WTC11 (cell line): ENCODE data around the gene ETV6. TPM values are rescaled to one million over a fixed set of nuclear protein-coding genes. Genes with fewer than 3 reads are reported as not detected.

Experiments
- ATAC-seq: fragments of 200-7000 bp; cut with Tn5 transposase; 2 replicates; pipeline ENCODE4 v1.10.0; 2021; ENCODE audit warnings: mild to moderate bottlenecking, moderate library complexity
- CTCF ChIA-PET: fragments of 300-600 bp; sonication (Branson Sonifier 250); formaldehyde crosslinking; loops from one replicate; lab custom pipeline; 2021; ENCODE audit warnings: antibody characterized with exemption; lab: Charles Lee
- POLR2A ChIA-PET: fragments of 350-600 bp; sonication (Branson Sonifier 250); formaldehyde crosslinking; loops from one replicate; lab custom pipeline; 2021; ENCODE audit warnings: antibody characterized with exemption; lab: Charles Lee
- DNase-seq: peaks from one replicate; pipeline ENCODE4 v3.0.0; 2021; ENCODE audit warnings: low spot score
- H3K27ac Mint-ChIP-seq: 2 replicates; pipeline ENCODE4 v1.8.0; 2021; ENCODE audit warnings: mixed read lengths
- H3K27me3 Mint-ChIP-seq: 2 replicates; pipeline ENCODE4 v1.8.0; 2021; ENCODE audit warnings: low read depth, mild to moderate bottlenecking, moderate library complexity, mixed read lengths
- H3K36me3 Mint-ChIP-seq: 2 replicates; pipeline ENCODE4 v1.8.0; 2021; ENCODE audit warnings: mixed read lengths
- H3K4me1 Mint-ChIP-seq: 2 replicates; pipeline ENCODE4 v1.8.0; 2022; ENCODE audit warnings: mixed read lengths
- H3K4me3 Mint-ChIP-seq: 2 replicates; pipeline ENCODE4 v1.8.0; 2021; ENCODE audit warnings: mild to moderate bottlenecking, moderate library complexity, mixed read lengths
- H3K9me3 Mint-ChIP-seq: 2 replicates; pipeline ENCODE4 v1.8.0; 2021; ENCODE audit warnings: mixed read lengths
- CREM ChIP-seq: sonication (generic); formaldehyde crosslinking; IDR thresholded peaks from 2 replicates; pipeline ENCODE4 v1.8.1; 2022; ENCODE audit warnings: mild to moderate bottlenecking, missing genetic modification reagents, moderate library complexity
- CTCF ChIP-seq: fragments of 200-600 bp; IDR thresholded peaks from 2 replicates; pipeline ENCODE4 v1.8.0; 2022; ENCODE audit warnings: antibody characterized with exemption
- FOXK1 ChIP-seq: sonication (generic); formaldehyde crosslinking; IDR thresholded peaks from 2 replicates; pipeline ENCODE4 v1.8.0; 2022; ENCODE audit warnings: mild to moderate bottlenecking, moderate library complexity, missing genetic modification reagents
- FOXP1 ChIP-seq: sonication (generic); formaldehyde crosslinking; IDR thresholded peaks from 2 replicates; pipeline ENCODE4 v1.8.0; 2022; ENCODE audit warnings: missing genetic modification reagents, mild to moderate bottlenecking, moderate library complexity, borderline replicate concordance
- GABPB1 ChIP-seq: sonication (generic); formaldehyde crosslinking; IDR thresholded peaks from 2 replicates; pipeline ENCODE4 v1.8.1; 2023; ENCODE audit warnings: mild to moderate bottlenecking, missing genetic modification reagents
- JAZF1 ChIP-seq: fragments of 250-450 bp; sonication (Bioruptor Pico); IDR thresholded peaks from 2 replicates; pipeline ENCODE4 v1.9.0; 2021; ENCODE audit warnings: moderate library complexity, mild to moderate bottlenecking, inconsistent platforms
- MLX ChIP-seq: sonication (generic); formaldehyde crosslinking; IDR thresholded peaks from 2 replicates; pipeline ENCODE4 v1.8.1; 2023; ENCODE audit warnings: mild to moderate bottlenecking, missing genetic modification reagents, moderate library complexity
- MXD4 ChIP-seq: fragments of 250-450 bp; sonication (Bioruptor Pico); IDR thresholded peaks from 2 replicates; pipeline ENCODE4 v1.8.0; 2021; ENCODE audit warnings: mild to moderate bottlenecking, moderate library complexity, borderline replicate concordance
- NFATC4 ChIP-seq: fragments of 250-450 bp; sonication (Bioruptor Pico); IDR thresholded peaks from 2 replicates; pipeline ENCODE4 v1.9.0; 2021; ENCODE audit warnings: mild to moderate bottlenecking
- NFE2L1 ChIP-seq: sonication (generic); formaldehyde crosslinking; IDR thresholded peaks from 2 replicates; pipeline ENCODE4 v1.8.1; 2023; ENCODE audit warnings: missing genetic modification reagents
- NR2C2 ChIP-seq: sonication (generic); formaldehyde crosslinking; IDR thresholded peaks from 2 replicates; pipeline ENCODE4 v1.8.0; 2022; ENCODE audit warnings: mild to moderate bottlenecking, missing genetic modification reagents
- PRRX2 ChIP-seq: fragments of 250-450 bp; sonication (Bioruptor Pico); IDR thresholded peaks from 2 replicates; pipeline ENCODE4 v1.8.0; 2021; ENCODE audit warnings: mild to moderate bottlenecking
- SOX15 ChIP-seq: fragments of 250-450 bp; sonication (Bioruptor Pico); IDR thresholded peaks from 2 replicates; pipeline ENCODE4 v1.9.0; 2021; ENCODE audit warnings: mild to moderate bottlenecking
- TCF7 ChIP-seq: sonication (generic); formaldehyde crosslinking; IDR thresholded peaks from 2 replicates; pipeline ENCODE4 v1.8.0; 2022; ENCODE audit warnings: mild to moderate bottlenecking, low read depth, missing genetic modification reagents, moderate library complexity
- TEAD1 ChIP-seq: sonication (generic); formaldehyde crosslinking; IDR thresholded peaks from 2 replicates; pipeline ENCODE4 v1.8.0; 2022; ENCODE audit warnings: mild to moderate bottlenecking, missing genetic modification reagents
- ZNF138 ChIP-seq: sonication (generic); formaldehyde crosslinking; conservative IDR thresholded peaks from 2 replicates; pipeline ENCODE4 v1.8.1; 2022; ENCODE audit warnings: mild to moderate bottlenecking, moderate library complexity, missing genetic modification reagents
- ZNF232 ChIP-seq: sonication (generic); formaldehyde crosslinking; IDR thresholded peaks from 2 replicates; pipeline ENCODE4 v1.8.0; 2022; ENCODE audit warnings: mild to moderate bottlenecking, missing genetic modification reagents
- ZNF263 ChIP-seq: sonication (generic); formaldehyde crosslinking; IDR thresholded peaks from 2 replicates; pipeline ENCODE4 v1.8.1; 2022; ENCODE audit warnings: low read depth, mild to moderate bottlenecking, moderate library complexity, missing genetic modification reagents
- ZNF396 ChIP-seq: fragments of 250-450 bp; sonication (Bioruptor Pico); IDR thresholded peaks from 2 replicates; pipeline ENCODE4 v1.8.0; 2021; ENCODE audit warnings: mild to moderate bottlenecking, moderate library complexity, borderline replicate concordance
- ZNF532 ChIP-seq: fragments of 250-450 bp; sonication (Bioruptor Pico); IDR thresholded peaks from 2 replicates; pipeline ENCODE4 v1.9.0; 2021; ENCODE audit warnings: mild to moderate bottlenecking, borderline replicate concordance
- ZNF671 ChIP-seq: fragments of 250-450 bp; sonication (Bioruptor Pico); IDR thresholded peaks from 2 replicates; pipeline ENCODE4 v1.8.0; 2021; ENCODE audit warnings: mild to moderate bottlenecking
- total RNA-seq: library from RNA; stranded (reverse); gene quantifications from 3 replicates; pipeline ENCODE4 v1.2.3, GENCODE V29; 2021
- TF ChIP-seq, protein P1 (sequence below): sonication (generic); formaldehyde crosslinking; IDR thresholded peaks from 2 replicates; pipeline ENCODE4 v1.8.0; 2023; ENCODE audit warnings: mild to moderate bottlenecking, missing genetic modification reagents
- TF ChIP-seq, protein P2 (sequence below): sonication (generic); formaldehyde crosslinking; conservative IDR thresholded peaks from 2 replicates; pipeline ENCODE4 v1.8.1; 2023; ENCODE audit warnings: mild to moderate bottlenecking, low read depth, missing genetic modification reagents, moderate library complexity
- TF ChIP-seq, protein P3 (sequence below): sonication (generic); formaldehyde crosslinking; IDR thresholded peaks from 2 replicates; pipeline ENCODE4 v1.8.1; 2023; ENCODE audit warnings: mild to moderate bottlenecking, missing genetic modification reagents

Gene ETV6
- total RNA-seq, 1 experiment from 2014 or later, result 23.5 TPM

- Mint-ChIP-seq H3K4me3 (no peak overlapping the region), H3K27ac (no peak overlapping the region), H3K27me3 (peaks cover 4% of the 10 kb centered on the region; the same call in 1 of the 2 replicates), H3K9me3 (peaks cover 9% of the 10 kb centered on the region), H3K36me3 (peaks cover 6% of the 10 kb centered on the region; the same call in 1 of the 2 replicates), H3K4me1 (peaks cover 4% of the 10 kb centered on the region)
- POLR2A ChIA-PET, result no interaction called here
- no peak for DNase-seq
- CTCF ChIA-PET, result no interaction called here
- ATAC-seq, result no peak
- TF ChIP-seq, protein P1, sequence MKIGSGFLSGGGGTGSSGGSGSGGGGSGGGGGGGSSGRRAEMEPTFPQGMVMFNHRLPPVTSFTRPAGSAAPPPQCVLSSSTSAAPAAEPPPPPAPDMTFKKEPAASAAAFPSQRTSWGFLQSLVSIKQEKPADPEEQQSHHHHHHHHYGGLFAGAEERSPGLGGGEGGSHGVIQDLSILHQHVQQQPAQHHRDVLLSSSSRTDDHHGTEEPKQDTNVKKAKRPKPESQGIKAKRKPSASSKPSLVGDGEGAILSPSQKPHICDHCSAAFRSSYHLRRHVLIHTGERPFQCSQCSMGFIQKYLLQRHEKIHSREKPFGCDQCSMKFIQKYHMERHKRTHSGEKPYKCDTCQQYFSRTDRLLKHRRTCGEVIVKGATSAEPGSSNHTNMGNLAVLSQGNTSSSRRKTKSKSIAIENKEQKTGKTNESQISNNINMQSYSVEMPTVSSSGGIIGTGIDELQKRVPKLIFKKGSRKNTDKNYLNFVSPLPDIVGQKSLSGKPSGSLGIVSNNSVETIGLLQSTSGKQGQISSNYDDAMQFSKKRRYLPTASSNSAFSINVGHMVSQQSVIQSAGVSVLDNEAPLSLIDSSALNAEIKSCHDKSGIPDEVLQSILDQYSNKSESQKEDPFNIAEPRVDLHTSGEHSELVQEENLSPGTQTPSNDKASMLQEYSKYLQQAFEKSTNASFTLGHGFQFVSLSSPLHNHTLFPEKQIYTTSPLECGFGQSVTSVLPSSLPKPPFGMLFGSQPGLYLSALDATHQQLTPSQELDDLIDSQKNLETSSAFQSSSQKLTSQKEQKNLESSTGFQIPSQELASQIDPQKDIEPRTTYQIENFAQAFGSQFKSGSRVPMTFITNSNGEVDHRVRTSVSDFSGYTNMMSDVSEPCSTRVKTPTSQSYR (CRISPR knock-in tag), result no peak
- TF ChIP-seq, protein P2, sequence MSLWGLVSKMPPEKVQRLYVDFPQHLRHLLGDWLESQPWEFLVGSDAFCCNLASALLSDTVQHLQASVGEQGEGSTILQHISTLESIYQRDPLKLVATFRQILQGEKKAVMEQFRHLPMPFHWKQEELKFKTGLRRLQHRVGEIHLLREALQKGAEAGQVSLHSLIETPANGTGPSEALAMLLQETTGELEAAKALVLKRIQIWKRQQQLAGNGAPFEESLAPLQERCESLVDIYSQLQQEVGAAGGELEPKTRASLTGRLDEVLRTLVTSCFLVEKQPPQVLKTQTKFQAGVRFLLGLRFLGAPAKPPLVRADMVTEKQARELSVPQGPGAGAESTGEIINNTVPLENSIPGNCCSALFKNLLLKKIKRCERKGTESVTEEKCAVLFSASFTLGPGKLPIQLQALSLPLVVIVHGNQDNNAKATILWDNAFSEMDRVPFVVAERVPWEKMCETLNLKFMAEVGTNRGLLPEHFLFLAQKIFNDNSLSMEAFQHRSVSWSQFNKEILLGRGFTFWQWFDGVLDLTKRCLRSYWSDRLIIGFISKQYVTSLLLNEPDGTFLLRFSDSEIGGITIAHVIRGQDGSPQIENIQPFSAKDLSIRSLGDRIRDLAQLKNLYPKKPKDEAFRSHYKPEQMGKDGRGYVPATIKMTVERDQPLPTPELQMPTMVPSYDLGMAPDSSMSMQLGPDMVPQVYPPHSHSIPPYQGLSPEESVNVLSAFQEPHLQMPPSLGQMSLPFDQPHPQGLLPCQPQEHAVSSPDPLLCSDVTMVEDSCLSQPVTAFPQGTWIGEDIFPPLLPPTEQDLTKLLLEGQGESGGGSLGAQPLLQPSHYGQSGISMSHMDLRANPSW (CRISPR knock-in tag), result no peak
- TF ChIP-seq, protein P3, sequence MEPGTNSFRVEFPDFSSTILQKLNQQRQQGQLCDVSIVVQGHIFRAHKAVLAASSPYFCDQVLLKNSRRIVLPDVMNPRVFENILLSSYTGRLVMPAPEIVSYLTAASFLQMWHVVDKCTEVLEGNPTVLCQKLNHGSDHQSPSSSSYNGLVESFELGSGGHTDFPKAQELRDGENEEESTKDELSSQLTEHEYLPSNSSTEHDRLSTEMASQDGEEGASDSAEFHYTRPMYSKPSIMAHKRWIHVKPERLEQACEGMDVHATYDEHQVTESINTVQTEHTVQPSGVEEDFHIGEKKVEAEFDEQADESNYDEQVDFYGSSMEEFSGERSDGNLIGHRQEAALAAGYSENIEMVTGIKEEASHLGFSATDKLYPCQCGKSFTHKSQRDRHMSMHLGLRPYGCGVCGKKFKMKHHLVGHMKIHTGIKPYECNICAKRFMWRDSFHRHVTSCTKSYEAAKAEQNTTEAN (CRISPR knock-in tag), result no peak
- TF ChIP-seq FOXK1 (CRISPR knock-in tag) (no peak), FOXP1 (CRISPR knock-in tag) (no peak), TCF7 (no peak), SOX15 (CRISPR knock-in tag) (no peak), ZNF232 (CRISPR knock-in tag) (no peak), JAZF1 (no peak), MLX (CRISPR knock-in tag) (no peak), ZNF396 (CRISPR knock-in tag) (no peak), PRRX2 (CRISPR knock-in tag) (no peak), ZNF138 (CRISPR knock-in tag) (no peak), ZNF671 (CRISPR knock-in tag) (no peak), NFATC4 (CRISPR knock-in tag) (no peak), CTCF (no peak), CREM (CRISPR knock-in tag) (no peak)
Measured at GRCh38 chr12:11916113-11916512, 266.6 kb downstream of the ETV6 start.

GRCh38 chr12:11916771-11917170 is 267.3 kb downstream of the ETV6 start:
- ATAC-seq (no peak), DNase-seq (no peak)
- Mint-ChIP-seq H3K36me3 (peaks cover 4% of the 10 kb centered on the region; the same call in 1 of the 2 replicates), H3K4me3 (no peak overlapping the region), H3K4me1 (peaks cover 4% of the 10 kb centered on the region), H3K27ac (no peak overlapping the region), H3K27me3 (peaks cover 3% of the 10 kb centered on the region; the same call in 1 of the 2 replicates), H3K9me3 (peaks cover 6% of the 10 kb centered on the region)
- POLR2A ChIA-PET, result no interaction called here
- CTCF ChIA-PET, result no interaction called here
- TF ChIP-seq TCF7 (no peak), NFE2L1 (no peak), ZNF532 (CRISPR knock-in tag) (no peak), MXD4 (CRISPR knock-in tag) (no peak), ZNF232 (CRISPR knock-in tag) (no peak), NR2C2 (CRISPR knock-in tag) (no peak), TEAD1 (no peak), ZNF263 (CRISPR knock-in tag) (no peak), GABPB1 (CRISPR knock-in tag) (no peak)
